A204.1 (cell line): ENCODE measurements around the gene FRMD8.

Source experiments
- FAIRE-seq: peaks from 2 replicates; lab custom pipeline; 2012; peaks lifted over from hg19 to GRCh38; lab: Jason Lieb, UNC

FRMD8 gene

DNA sequence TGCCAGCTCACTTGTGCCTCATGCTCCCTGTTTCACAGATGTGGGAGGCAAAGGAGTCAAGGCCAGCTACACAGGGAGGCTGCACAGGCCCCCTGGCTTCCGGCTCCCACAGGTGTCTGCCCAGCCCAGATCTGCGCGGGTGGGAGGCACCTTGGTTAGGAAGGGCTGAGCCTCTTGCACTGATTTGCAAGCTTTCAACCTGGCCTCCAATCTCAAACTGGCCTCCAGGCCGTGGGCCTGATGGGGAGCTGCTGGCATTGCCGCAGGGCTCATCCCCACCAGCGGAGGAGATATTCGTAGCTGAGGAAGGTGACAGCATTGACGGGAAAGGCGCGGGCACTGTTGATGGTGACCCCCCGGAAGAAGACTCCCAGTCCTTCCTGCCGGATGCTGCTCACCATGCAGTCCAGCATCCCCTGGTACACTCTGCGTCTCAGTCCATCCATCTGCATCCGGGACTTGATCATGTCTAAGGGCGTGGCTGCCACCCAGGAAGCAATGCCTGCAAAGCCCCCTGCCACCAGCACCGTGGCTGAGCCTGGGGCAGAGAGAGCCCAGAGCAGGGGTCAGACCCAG lies 10.2 kb upstream of the FRMD8 start:
- FAIRE-seq: no peak

- no peak for FAIRE-seq
Measured at GRCh38 chr11:65377036-65377435, 9.4 kb upstream of the FRMD8 start.

- no peak for FAIRE-seq
Measured at GRCh38 chr11:65377777-65378176, 8.7 kb upstream of the FRMD8 start.

GRCh38 chr11:65378208-65378927 lies 8.1 kb upstream of the FRMD8 start:
- no peak for FAIRE-seq

GRCh38 chr11:65378928-65379638 lies 7.4 kb upstream of the FRMD8 start:
- FAIRE-seq: no peak

DNA sequence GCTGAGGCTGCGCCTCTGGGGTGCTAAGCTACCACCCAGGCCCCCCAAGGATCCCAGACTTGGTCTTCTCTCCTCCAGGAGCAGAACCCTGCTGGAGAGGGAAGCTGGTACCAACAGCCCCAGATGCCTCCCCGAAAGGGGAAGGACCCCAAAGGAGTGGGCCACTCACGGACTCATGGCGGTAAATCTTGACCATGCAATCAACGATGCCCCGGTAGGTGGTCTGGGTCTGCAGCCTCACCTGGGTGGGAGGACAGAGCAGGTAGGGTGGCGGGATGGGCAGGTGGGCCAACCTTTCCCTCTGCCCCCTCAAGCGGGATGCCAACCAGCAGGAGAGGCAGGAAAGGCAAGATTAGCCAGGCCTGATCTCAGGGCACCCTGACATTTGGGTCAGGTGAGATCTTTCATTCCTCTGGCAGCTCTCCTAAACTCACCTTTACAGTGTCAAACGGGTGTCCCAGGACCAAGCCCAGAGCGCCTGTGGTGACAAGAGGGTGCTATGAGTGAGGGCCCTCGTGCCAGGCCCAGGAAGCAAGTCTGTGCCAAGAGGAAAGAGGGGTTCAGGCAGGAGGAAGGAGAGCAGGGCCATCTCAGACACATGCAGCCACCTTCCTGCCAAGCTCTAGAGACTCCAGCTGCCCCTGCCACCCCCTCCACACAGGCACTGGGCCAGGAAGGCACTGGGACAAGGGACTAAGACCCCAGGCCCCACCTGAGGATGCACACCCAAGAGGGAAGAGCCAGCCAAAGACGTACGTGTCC lies 6.6 kb upstream of the FRMD8 start:
- no peak for FAIRE-seq

DNA sequence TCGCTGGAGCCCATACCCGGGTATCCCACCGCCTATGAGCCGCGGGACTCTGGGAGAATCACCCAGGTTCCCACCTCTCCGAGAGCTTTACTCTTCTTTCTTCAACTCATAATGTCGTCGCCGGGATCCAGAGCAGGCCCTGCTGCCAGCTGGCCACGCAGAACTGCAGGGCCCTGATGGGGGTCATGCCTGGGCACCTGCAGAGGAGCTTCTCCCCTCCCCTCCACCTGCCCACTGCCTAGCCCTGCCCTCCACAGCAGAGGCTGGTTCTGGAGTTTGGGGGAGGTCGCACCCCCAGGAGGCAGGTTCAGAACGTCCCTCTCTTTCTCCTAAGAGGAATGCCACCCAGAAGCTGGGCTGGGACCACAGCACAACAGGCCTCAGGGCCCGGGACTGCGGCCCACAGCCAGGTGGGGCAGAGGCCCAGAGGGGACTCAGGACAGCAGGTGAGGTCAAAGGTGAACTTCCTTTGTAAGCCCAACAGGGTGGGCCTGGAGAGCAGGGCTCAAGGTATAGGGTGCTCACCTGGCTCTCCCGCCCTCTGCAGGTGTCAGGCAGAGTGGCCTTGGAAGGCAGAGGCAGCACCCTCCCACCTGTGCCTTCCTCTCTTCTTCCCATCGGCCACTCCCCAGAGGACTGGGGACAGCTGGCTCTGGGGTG lies 5.8 kb upstream of the FRMD8 start:
- FAIRE-seq: no peak

DNA sequence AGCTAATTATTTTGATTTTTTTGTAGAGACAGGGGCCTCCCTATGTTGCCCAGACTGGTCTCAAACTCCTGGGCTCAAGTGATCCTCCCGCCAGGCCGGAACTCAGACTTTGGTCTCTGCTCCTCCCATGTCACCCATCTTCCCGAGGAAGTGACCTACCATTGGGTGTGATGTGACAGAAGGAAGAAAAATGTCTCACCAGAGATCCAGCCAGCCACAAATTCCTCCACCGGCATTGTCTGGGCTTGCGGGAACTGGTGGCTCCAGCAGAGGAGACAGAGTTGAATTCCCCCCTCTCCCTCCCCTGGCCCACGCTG lies 4.8 kb upstream of the FRMD8 start:
- FAIRE-seq: no peak

DNA sequence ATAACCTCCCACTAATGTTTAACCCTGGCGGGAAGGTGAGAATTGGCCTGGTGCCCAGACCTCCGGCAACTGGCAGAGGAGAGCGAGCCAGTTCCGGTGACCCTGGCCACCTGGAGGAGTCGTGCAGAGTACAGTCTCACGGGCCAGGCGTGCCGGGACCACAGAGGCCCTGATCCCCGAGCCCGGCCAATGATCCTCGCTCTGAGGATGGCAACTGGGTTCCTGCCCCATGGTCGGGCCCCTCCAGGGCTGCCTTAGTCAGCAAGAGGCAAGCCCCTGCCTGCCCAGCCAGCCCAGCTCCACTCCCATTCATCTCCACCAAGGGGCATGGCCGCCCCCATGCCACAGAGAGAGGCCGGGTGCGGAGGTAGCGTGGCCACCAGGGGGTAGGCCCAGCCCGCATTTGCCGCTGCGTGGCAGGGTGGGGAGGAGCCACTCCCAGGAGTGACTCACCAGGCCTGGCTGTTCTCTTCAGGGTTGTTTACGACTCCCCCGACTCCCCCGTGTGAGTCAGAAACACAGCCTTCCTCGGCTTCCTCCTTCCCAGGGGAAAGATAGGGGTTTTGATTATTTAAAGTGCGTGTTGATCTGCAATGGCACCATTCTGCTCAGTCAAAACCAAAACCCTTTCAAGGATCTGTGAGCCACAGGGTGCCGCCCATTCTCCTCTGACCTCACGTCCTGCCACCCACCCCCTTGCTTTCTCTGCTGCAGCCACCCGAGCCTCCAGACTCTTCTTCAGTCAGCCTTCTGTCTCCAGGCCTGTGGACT lies 4.2 kb upstream of the FRMD8 start, which contains the start of gene SLC25A45:
TSS of gene SLC25A45 (minus strand) at position 614 of the 771 bp plus-strand sequence. CDS start 695 bp downstream, outside the sequence.
- no peak for FAIRE-seq

- FAIRE-seq: no peak
Measured at GRCh38 chr11:65382804-65383368, 3.6 kb upstream of the FRMD8 start.

- no peak for FAIRE-seq
Measured at GRCh38 chr11:65383778-65384177, 2.7 kb upstream of the FRMD8 start.

DNA sequence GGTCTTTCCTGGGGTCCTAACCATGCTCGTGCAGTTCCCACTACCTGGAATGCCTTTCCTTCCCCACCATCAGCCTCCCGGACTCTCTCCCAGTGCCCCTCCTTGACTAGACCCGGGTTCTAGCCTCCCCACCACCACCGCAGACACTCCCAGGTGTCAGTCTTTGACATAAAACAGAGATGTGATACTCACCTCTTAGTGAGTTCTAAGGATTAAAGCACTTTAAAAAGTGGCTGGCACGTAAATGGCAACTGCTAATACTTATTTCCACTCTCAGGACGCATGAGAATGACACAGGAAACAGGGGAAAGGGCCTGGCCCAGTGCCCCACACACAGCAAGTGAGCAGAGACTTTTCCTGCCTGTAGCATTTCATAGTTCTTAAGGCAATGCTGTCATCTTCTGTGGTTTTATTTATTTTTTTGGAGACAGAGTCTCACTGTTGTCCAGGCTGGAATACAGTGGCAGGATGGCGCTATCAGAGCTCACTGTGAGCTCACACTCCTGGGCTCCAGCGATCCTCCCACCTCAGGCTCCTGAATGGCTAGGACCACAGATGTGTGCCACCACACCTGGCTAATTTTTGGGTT lies 2.0 kb upstream of the FRMD8 start:
- FAIRE-seq: no peak

GRCh38 chr11:65388731-65389130 lies 2.3 kb downstream of the FRMD8 start:
- FAIRE-seq: no peak

DNA sequence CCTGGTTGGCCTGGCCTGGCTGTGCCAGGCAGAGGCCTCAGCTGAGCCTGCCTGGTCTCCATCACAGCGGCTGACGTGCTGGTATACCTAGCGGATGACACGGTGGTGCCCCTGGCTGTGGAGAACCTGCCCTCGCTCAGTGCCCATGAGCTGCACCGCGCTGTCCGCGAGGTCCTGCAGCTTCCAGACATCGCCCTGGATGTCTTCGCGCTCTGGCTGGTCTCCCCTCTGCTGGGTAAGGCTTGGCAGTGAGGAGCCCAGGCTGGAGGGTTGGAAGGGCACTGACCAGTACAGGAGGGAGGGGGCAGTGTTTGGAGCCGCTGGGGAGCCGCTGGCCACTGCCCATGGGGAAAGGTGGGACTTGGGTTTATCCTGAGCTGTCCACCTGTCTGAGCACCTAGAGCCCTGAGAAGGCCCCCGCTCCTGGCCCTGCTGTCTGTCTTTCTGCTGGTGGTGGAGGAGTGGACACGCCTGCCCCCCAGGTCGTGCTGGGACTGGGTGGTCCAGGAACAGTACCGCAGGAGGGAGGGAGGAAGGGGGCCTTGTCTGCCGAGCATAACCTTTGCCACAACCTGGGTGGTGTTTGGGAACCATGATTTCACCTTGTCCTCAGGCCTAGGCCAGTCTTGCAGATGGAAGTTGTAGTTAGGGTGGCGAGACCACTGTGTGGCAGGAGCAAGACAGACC lies 3.0 kb downstream of the FRMD8 start:
- no peak for FAIRE-seq

- no peak for FAIRE-seq
Measured at GRCh38 chr11:65390099-65390941, 3.9 kb downstream of the FRMD8 start.

DNA sequence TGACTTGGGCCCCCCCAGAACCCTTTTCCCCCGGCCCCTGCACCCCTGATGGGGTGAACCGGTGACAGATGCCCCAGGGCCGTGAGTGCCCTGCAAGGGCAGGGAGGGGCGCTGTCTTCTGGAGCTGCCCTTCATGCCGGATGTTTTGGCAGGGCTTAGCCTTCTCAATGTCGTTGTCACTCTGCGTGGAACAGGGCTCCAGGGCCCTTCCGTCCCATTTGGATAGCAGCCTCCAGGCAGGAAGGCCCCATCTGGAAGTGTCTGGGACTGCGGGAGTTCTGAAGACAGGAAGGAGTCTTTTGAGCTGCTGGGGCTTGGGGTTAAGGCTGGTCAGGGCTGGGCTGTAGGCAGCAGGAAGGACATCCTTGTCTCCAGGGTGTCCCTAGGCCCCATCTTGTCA lies 4.6 kb downstream of the FRMD8 start:
- no peak for FAIRE-seq

DNA sequence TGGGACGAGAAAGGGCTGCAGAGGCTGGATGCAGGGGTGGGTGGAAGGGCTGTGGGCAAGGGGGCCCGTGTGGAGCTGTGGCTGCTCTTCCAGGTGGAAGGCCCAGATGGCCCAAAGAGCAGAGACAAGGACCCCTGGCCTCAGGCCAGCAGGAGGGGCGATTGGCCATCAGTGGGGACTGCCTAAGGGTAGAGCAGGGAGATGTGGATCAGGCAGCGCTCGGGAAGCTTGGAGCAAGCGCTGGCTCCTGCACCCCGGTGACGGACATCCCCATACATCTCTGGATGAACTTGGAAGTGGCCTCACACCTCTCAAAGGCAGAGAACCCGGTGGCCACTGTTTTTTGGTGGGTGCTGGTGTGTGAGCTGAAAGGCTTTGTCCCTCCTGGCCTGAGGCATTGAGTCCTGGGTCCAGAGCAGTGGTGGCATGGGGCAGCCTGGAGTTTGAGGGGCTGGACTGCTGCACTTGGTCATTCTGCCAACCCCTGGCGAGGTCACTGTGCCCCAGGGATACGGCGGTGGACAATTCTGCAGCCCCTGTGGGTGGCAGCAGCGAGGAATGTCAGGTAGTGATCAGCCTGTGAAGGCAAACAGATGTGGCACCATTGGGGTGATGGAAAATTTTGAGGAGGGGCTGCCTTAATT lies 5.9 kb downstream of the FRMD8 start:
- FAIRE-seq: no peak

DNA sequence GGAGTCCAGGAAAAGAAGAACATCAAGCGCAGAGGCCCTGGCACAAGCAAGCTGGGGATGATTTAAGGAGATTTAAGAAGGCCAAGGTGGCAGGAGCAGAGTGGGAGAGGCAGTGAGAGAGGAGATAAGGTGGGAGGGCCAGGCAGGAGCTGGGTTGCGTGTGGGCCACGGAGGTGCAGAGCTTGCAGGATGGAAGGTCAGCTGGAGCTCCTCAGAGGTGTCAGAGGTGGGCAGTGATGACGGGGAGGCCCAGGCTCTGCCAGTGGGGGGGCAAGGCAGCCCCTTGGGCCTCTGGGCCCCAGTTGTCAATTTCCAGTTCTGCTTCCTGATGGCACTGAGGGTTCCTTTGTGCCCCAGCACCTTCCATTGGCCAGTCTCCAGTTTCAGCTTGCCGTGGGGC lies 6.5 kb downstream of the FRMD8 start:
- no peak for FAIRE-seq
